Measurements from ENCODE around the gene FANCE.

GRCh38 chr6:35429463-35429862 is 22.7 kb upstream of the FANCE start:
- TF ChIP-seq EZH2 (IDR thresholded peaks at IDR 0.05; ENCODE audit: low read depth) (no peak), CTCF (conservative IDR thresholded peaks at IDR 0.05) (no peak)
